A673 (cell line): ENCODE measurements around the gene MYRIP. TPM values are rescaled to one million over a fixed set of nuclear protein-coding genes. Genes with fewer than 3 reads are reported as not detected.

Source experiments
- BruUV-seq: library from RNA; stranded (reverse); fragments of 400-500 nt; replicated peaks from 2 replicates; lab custom pipeline; 2021; lab: Mats Ljungman, UMichigan
- CTCF ChIA-PET: fragments of 300-600 bp; sonication (Branson Sonifier 250); formaldehyde crosslinking; loops from one replicate; lab custom pipeline; 2022; ENCODE audit warnings: antibody characterized with exemption; lab: Charles Lee
- POLR2A ChIA-PET: fragments of 300-600 bp; sonication (Branson Sonifier 250); formaldehyde crosslinking; loops from one replicate; lab custom pipeline; 2022; ENCODE audit warnings: antibody characterized with exemption; ENCODE audit not compliant: low non-redundant PET; lab: Charles Lee
- DNase-seq: peaks from one replicate; pipeline ENCODE4 v3.0.0-alpha.2; 2015; ENCODE audit warnings: low spot score
- H3K27ac ChIP-seq: fragments of 200-600 bp; sonication (generic); 2 replicates; pipeline ENCODE4 v1.5.1; 2016; ENCODE audit warnings: mixed run types, low read depth, mild to moderate bottlenecking, mixed read lengths, antibody characterized with exemption, low read length; ENCODE audit not compliant: poor library complexity, severe bottlenecking
- H3K27me3 ChIP-seq: fragments of 200-600 bp; sonication (generic); replicated peaks from 2 replicates; pipeline ENCODE4 v1.6.1; 2017; ENCODE audit warnings: mixed run types, low read depth, mild to moderate bottlenecking, mixed read lengths, antibody characterized with exemption, low read length; ENCODE audit not compliant: insufficient read depth, poor library complexity
- H3K36me3 ChIP-seq: fragments of 200-600 bp; sonication (generic); 2 replicates; pipeline ENCODE4 v1.6.1; 2016; ENCODE audit warnings: mixed run types, mild to moderate bottlenecking, mixed read lengths, antibody characterized with exemption, low read length; ENCODE audit not compliant: insufficient read depth, poor library complexity, severe bottlenecking
- H3K4me1 ChIP-seq: fragments of 200-600 bp; sonication (generic); 2 replicates; pipeline ENCODE4 v1.6.1; 2017; ENCODE audit warnings: mixed run types, mild to moderate bottlenecking, mixed read lengths, antibody characterized with exemption, low read length; ENCODE audit not compliant: insufficient read depth, poor library complexity, severe bottlenecking
- H3K4me3 ChIP-seq: fragments of 200-600 bp; sonication (generic); 2 replicates; pipeline ENCODE4 v1.5.1; 2016; ENCODE audit warnings: low read depth, mixed run types, mild to moderate bottlenecking, mixed read lengths, low read length; ENCODE audit not compliant: poor library complexity, severe bottlenecking
- H3K9me3 ChIP-seq: fragments of 200-600 bp; sonication (generic); 2 replicates; pipeline ENCODE4 v1.6.1; 2016; ENCODE audit warnings: mixed run types, low read depth, mild to moderate bottlenecking, mixed read lengths, antibody characterized with exemption, low read length; ENCODE audit not compliant: poor library complexity, severe bottlenecking
- EZH2 ChIP-seq: fragments of 200-600 bp; sonication (generic); IDR thresholded peaks from 2 replicates; pipeline ENCODE4 v1.6.1; 2017; ENCODE audit warnings: borderline replicate concordance, low read depth, mild to moderate bottlenecking, mixed read lengths, antibody characterized with exemption, low read length; ENCODE audit not compliant: poor library complexity, severe bottlenecking
- intact Hi-C: fragments of 100-400 bp; cut with micrococcal nuclease; formaldehyde crosslinking; loops from one replicate; pipeline ENCODE4 v1.10.0; 2022; ENCODE audit not compliant: unreplicated experiment
- total RNA-seq: library from RNA; stranded (reverse); gene quantifications from 2 replicates; pipeline ENCODE4 v1.2.3, GENCODE V29; 2021
- TF ChIP-seq, protein P1 (sequence below): fragments of 300-800, 200-600 bp; sonication (generic); conservative IDR thresholded peaks from 2 replicates; pipeline ENCODE4 v1.5.1; 2017; ENCODE audit warnings: low read depth, mild to moderate bottlenecking, antibody characterized with exemption, low read length, moderate library complexity, mixed read lengths

Gene MYRIP
- total RNA-seq, 1 experiment from 2014 or later: not detected

DNA sequence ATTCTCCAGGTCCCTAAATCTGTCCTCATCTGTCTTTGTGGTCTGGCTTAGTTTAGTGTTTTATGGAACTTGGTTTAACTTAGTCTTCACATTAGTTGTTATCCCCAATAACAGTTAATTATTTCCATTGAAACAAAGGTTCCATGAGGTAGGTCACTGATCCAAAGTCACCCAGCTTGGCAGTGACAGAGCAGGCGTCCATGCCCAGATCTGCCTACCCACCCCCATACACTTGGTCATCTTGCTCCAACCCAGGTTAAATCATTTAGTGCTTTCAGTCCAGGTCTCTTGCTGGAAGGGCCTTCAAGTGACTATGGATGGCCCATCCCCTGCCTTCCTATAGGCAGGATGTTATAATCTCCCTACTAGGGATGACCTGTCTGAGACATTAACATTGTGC is 127.4 kb downstream of the MYRIP start:
- Histone ChIP-seq H3K27ac (no peak overlapping the region), H3K27me3 (no peaks in the 10 kb centered on the region), H3K9me3 (no peaks in the 10 kb centered on the region), H3K36me3 (no peaks in the 10 kb centered on the region), H3K4me3 (no peak overlapping the region), H3K4me1 (no peaks in the 10 kb centered on the region)
- intact Hi-C loops: no loop called here
- no peak for TF ChIP-seq EZH2
- TF ChIP-seq, protein P1, sequence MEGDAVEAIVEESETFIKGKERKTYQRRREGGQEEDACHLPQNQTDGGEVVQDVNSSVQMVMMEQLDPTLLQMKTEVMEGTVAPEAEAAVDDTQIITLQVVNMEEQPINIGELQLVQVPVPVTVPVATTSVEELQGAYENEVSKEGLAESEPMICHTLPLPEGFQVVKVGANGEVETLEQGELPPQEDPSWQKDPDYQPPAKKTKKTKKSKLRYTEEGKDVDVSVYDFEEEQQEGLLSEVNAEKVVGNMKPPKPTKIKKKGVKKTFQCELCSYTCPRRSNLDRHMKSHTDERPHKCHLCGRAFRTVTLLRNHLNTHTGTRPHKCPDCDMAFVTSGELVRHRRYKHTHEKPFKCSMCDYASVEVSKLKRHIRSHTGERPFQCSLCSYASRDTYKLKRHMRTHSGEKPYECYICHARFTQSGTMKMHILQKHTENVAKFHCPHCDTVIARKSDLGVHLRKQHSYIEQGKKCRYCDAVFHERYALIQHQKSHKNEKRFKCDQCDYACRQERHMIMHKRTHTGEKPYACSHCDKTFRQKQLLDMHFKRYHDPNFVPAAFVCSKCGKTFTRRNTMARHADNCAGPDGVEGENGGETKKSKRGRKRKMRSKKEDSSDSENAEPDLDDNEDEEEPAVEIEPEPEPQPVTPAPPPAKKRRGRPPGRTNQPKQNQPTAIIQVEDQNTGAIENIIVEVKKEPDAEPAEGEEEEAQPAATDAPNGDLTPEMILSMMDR: no peak
- CTCF ChIA-PET: no interaction called here
- no TSS peak for BruUV-seq
- POLR2A ChIA-PET: no interaction called here
- DNase-seq: no peak

DNA sequence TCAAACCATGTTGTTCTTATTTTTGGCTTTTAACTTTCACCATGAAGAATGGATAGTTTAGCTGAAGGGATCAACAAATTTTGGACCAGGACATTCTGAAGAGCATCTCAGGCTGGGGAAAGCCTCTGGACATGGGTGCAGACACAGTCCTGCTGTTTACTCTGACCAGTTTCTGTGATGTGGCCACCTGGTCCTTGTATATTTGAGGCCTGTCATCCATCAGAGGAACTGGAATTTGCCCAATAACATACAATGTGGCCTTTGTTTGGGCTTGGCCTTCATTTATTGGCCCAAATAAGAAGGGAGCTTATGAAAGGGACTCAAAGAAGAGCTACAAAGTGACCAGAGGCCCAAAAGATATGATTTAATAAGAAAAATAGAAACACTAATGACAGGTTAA is 127.9 kb downstream of the MYRIP start:
- intact Hi-C loops: no loop called here
- no peaks in the 10 kb centered on the region for H3K9me3 ChIP-seq
- ChIA-PET POLR2A (no interaction called here), CTCF (no interaction called here)
- no peaks in the 10 kb centered on the region for H3K27me3 ChIP-seq
- no peaks in the 10 kb centered on the region for H3K36me3 ChIP-seq
- H3K4me1 ChIP-seq: no peaks in the 10 kb centered on the region
- no peak for DNase-seq
- TF ChIP-seq, protein P1: no peak
- no peak for TF ChIP-seq EZH2
- no TSS peak for BruUV-seq
- no peak overlapping the region for H3K27ac ChIP-seq
- no peak overlapping the region for H3K4me3 ChIP-seq

DNA sequence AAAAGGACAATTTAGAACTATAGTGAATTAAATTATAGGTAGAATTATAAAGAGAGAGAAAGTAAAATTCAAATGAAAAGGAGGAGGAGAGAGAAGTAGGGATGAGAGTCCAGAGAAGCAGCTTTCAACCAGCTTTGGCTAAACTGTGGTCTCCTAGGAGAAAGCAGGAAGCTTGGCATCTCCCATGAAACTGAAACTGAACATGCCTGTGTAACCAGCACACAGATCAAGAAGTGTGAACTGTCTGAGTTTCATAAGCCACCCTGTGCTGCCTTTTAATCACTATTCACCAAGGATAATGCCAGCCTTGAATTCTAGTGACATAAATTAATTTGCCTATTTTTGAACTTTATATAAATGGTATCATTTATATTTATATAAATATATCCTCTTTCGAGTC is 128.5 kb downstream of the MYRIP start:
- POLR2A ChIA-PET: no interaction called here
- Histone ChIP-seq H3K27me3 (no peaks in the 10 kb centered on the region), H3K27ac (no peak overlapping the region), H3K36me3 (no peaks in the 10 kb centered on the region), H3K4me3 (no peak overlapping the region), H3K4me1 (no peaks in the 10 kb centered on the region), H3K9me3 (no peaks in the 10 kb centered on the region)
- no TSS peak for BruUV-seq
- no peak for DNase-seq
- intact Hi-C loops: no loop called here
- CTCF ChIA-PET: no interaction called here
- no peak for TF ChIP-seq EZH2
- TF ChIP-seq, protein P1: no peak
